Stimulated activated CD4-positive, alpha-beta T cell treated with anti-CD3 and anti-CD28 coated beads, Interleukin-4, amount 100 ng/mL, for 24 hours (primary cell): ENCODE data around the gene SLC35F3.
A peak's percentile ranks its signal among the peaks of the same experiment; 100 is the strongest.
"Not testable (repeated sequence)": the region's sequence is repeated elsewhere in the genome, so short reads cannot be mapped to it uniquely, and the experiment has no call there.

ENCODE experiments used
- DNase-seq: peaks from one replicate; pipeline ENCODE4 v3.0.0-alpha.2; 2020

SLC35F3 gene

GRCh38 chr1:234300096-234300495 is 395.6 kb downstream of the SLC35F3 start:
- no peak for DNase-seq

DNA sequence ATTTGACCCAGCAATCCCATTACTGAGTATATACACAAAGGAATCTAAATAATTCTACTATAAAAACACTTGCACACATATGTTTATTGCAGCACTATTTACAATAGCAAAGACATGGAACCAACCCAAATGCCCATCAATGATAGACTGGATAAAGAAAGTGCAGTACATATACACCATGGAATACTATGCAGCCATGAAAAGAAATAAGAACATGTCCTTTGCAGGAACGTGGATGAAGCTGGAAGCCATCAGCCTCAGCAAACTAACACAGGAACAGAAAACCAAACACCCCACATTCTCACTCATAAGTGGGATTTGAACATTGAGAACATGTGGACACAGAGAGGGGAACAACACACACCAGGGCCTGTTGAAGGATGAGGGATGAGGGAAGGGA is 397.2 kb downstream of the SLC35F3 start:
- not testable (repeated sequence) for DNase-seq

GRCh38 chr1:234302354-234302962 is 398.0 kb downstream of the SLC35F3 start:
- DNase-seq: no peak

DNA sequence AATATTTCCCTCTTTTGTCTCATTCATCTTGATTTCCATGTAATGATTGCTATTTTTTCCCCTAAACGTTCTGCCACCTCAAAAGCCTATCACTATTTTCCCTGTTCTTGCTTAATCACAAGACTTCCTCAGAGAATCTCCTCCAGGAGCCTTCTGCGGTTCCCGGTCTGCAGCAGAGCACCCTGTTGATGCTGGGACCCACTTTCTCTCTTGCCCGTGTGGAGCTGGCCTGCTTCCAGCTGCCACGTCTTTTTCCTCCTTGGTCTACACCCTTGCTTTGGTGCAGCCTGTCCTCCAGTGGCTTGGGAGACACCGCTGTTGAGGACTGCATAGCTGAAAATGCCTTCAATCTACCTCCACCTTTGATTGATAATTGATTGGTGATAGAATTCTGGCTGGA is 398.8 kb downstream of the SLC35F3 start:
- no peak for DNase-seq

GRCh38 chr1:234307726-234308125 is 403.2 kb downstream of the SLC35F3 start:
- no peak for DNase-seq

DNA sequence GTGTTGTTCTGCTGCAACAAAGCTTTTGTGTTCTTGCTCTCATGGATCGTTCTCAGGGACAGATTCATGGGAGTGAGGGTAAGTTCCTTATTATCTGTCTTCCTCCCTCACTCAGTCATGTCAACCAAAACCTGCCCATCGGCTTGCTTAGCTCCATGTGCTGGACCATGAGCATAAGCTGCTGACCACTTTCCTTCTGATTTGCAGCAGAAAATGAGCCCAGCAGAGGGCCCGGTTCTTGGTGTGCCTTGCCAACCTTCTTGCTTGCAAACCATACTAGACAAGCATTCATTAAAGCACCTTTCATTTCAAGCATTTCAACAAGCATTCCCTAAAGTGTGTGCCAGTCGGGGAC is 404.7 kb downstream of the SLC35F3 start:
- no peak for DNase-seq

GRCh38 chr1:234309598-234310459 is 405.4 kb downstream of the SLC35F3 start:
- peak; percentile 85 for DNase-seq

DNA sequence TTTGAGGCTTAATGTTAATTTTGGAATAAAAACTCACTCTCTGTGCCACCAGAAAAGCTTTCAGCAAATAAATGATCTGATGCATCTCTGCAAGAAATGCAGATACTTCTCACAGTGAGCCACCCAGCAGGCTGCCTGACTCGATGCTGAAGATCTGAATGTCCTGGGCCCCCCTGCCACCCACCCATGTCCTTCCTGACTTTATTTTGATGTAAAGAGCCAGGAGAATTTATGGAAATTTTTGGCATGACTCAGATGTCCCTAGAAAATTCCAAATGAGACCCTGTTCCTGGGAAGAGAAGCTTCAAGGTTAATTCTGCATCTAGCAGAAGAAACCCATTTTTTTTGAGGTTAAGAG is 406.0 kb downstream of the SLC35F3 start:
- no peak for DNase-seq

DNA sequence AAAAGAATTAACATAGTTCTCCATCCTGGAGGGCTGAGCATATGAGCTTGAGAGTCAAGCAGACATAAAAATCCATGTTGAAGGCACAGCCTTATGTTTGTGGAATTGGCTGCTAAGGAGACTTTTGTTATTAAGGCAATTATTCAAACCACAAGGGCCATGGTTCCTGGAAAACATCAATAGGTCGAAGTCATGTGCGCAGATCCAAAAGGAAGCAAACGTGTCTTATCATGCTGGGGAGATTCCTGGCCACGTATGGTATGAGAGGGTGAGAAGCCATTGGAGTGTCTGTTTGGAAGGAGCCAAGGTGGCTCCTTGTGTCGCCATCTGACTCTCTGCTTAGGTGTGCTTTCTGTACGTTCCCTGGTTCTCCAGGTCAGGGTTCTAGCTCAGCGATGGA is 406.9 kb downstream of the SLC35F3 start:
- no peak for DNase-seq

GRCh38 chr1:234313171-234313570 is 408.7 kb downstream of the SLC35F3 start:
- DNase-seq: peak; percentile 39

DNA sequence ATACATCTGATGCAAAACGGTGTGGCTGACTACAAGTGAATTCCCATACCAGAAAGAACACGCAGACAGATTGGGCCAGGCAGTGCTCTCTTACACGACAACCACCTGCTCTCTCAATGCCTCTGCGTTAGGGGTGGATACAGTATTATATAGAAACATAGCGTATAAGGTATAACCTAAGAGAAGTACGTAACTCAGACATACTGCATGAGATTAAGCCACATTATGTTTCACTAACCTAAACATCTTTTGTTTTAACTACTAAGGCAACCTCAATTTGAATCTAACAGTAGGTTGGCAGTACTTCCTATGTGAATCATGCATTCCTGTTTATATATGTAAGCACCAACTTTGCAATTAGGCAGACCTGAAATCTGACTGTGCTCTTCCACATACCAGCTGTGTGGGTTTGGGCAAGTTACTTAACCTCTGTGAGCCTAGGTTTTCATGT is 410.6 kb downstream of the SLC35F3 start:
- peak; percentile 59 for DNase-seq

DNA sequence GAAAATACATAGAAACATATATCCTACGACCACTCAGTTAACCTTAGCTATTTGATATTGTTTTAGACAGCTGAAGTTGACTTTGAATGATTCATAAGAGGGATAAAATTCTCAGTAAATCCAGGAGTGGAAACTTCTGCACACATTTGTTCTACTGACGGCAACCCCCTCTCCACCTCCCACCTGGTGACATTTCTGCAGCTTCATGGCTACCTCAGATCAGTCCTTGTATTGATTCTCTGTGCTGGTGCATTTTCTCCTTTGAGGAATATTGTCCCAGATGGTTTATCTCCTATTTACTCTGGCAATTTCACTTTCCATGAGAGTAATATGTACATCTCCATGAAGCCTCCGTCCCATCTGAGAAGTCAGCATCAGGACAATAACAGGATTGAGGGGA is 411.1 kb downstream of the SLC35F3 start:
- DNase-seq: peak; percentile 58

- no peak for DNase-seq
Measured at GRCh38 chr1:234316486-234316885, 412.0 kb downstream of the SLC35F3 start.

GRCh38 chr1:234316937-234317336 is 412.5 kb downstream of the SLC35F3 start:
- DNase-seq: no peak

DNA sequence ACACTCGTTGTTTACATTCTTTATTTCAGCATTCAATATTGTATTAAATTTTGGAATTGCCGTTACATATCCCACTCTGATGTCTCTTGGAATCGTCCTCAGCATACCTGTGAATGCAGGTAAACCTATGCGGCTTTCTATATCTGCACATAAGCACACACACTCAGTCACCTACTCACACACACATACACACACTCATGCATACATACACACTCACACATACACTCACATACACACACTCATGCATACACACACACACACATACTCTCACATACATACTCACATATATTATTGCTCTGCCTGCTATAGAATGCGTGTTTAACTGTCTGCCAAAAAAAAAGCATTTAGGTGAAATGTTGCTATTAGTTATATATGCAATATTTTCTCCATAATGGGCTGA is 415.6 kb downstream of the SLC35F3 start:
- no peak for DNase-seq

DNA sequence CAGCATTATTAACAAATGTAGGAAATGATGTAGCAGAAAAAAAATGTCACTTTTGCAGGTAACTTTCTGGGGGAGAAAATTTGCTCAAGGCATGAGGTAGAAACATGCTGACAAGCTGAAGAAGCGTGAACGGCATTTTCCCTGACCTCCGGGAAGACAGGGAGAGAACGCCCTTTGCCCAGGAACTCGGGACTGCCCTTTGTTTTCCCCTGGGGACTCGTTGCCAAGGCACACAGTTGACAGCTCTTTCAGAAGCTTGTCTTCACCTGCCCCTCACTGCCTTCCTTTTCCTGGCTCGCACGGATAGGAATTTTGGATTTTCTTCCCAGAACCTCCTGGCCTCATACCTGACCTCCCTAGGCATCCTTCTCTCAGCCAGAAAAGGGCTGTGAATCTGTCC is 416.1 kb downstream of the SLC35F3 start:
- DNase-seq: no peak

DNA sequence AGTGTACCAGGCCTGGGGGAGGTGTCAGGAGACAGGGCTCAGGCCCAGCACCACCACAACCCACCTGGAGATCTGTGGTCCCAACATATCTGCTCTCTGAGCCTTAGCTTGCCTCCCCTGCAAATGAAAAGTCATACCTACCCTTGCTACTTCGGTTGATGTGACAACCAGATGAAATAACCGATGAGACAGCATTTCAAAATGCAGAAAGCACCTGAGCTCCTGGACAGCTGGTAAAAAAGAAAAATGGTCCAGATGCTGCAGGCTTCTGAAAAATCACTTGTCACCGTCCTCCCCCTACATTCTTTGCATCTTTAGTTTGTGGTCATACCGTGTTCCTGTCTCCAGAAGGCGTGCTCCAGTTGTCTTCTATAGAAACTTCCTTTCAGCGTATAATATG is 416.8 kb downstream of the SLC35F3 start:
- no peak for DNase-seq

DNA sequence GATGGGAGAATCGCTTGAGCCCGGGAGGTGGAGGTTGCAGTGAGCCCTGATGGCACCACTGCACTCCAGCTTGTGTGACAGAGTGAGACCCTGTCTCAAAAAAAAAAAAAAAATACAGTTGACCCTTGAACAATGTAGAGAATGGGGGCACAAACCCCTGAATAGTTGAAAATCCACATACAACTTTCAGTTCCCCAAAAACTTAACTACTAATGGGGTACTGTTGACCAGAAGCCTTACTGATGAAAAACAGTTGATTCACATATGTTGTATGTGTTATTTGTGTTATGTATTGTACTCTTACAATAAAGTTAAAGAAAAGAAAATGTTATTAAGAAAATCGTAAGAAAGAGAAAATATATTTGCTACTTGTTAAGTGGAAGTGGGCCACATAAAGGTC is 417.6 kb downstream of the SLC35F3 start:
- no peak for DNase-seq

- peak; percentile 54 for DNase-seq
Measured at GRCh38 chr1:234322979-234323378, 418.5 kb downstream of the SLC35F3 start.

DNA sequence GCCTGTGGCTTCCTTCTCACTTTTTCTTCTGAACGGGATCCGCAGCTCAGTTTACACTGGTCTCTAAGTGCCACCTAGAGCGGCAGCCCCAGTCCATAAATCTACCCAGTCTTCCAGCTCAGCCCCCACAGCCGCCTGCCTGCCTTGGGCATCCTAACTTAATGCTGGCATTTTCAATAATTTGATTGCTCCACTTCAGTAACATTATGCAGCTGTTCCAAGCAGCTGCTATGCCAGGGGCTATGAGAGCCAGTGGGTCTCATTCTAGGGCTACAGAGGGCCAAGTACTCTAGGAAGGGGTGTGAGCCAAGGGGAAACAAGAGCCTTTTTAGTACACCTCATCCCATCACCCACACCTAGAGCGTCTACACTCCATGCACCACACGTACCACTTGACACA is 420.3 kb downstream of the SLC35F3 start:
- no peak for DNase-seq

- peak; percentile 49 for DNase-seq
Measured at GRCh38 chr1:234325878-234326496, 421.5 kb downstream of the SLC35F3 start.

DNA sequence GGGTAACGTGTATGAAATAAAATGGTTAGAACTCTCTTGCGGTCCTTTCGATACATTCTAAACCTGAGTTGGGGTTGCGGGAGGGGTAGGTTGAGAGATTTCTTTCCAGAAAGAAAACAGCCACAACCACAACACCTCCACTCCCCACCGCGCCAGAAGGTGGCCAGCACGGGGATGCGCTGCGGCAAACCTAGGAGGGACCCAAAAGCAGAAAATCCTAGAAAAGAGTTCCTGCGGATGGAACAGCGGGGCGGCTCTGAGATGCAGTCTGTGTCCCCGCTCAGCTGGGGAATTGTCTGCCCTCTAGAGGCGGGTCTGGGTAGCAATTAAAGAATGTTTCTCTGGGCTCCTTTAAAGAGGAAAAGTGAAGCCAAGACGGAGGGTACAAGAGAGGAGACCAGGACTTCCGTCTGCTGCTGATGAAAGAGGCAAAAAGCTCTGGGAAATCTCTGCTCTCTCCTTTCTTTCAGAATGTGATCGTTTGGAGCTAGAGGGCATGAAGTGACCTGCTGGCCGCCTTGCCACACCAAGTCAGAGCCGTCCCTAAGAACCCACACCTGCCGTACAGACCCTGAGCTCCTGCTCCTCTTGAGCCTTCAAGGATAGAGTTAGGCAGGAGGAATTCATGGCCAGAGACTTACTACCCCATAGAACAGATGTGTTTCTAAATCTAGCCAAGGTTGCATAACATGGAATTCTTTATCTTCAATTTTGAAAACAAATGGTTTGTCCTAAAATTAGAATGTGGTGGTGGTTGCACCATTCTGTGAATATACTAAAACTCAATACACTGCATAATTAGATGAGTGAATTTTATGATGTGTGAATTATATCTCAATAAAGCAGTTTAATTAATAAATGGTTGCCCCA is 422.3 kb downstream of the SLC35F3 start:
- DNase-seq: peak; percentile 83

- DNase-seq: no peak
Measured at GRCh38 chr1:234327577-234328164, 423.2 kb downstream of the SLC35F3 start.
